ENCODE results near the gene SDF2L1. TPM values are rescaled to one million over a fixed set of nuclear protein-coding genes. Genes with fewer than 3 reads are reported as not detected.

Gene SDF2L1
- total and polyA plus RNA-seq, 7 experiments from 2014 or later = 22.1 to 99.8 (median 33.7) TPM

DNA sequence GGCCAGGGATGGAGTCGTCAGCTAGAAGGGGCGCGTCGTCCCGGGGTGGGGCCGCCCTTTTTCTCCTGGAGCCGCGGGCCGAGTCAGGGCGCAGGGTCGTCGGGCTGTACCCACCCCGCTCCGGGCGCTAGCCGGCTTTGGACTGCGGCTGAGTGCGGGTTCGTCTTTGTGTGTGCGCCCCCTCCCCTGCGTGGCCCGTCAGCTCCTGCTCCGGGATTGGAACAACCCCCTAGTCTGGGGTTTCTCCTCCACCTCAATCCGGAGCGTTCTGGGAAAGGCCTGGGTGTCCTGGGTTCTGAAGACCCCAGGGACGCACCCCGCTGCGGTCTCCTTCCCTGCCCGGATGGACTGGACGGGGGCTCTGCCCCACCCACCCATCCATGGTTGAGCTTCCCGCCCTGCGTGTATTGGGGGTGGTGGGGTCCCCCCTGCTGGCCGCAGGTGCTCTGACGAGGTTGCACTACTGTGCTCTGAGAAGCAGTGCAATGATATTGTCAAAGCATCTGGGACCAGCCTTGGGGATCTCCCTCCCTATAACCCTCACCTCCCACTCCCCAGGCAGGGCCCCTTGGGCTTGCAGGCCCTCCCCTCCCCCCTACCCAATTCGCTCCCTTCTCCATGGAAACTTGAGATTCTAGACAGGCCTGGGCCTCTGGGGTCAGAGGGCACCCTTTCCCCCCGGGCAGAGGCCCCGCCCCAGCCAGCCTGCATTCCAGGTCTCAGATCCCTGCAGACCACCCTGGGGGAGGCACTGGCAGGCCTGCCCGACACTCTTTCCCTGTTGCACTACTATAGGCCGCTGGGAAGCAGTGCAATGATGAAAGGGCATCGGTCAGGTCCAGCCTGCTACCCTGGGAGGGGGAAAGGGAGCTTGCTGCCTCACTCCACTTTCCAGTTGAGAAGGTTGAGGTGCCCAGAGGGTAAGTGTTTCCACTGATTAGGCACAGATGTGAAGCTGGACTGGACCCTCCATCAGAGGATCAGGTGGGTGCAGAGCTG lies 10.7 kb downstream of the SDF2L1 start:
- DNase-seq = no peak
- H3K36me3 ChIP-seq (ENCODE audit: control insufficient read depth in 2 of 3, insufficient read depth in 3 of 3, low read length in 3 of 3) = no peaks in the 10 kb centered on the region
- intact Hi-C loops (cut with micrococcal nuclease) = loop anchor here in 1 of 2 donors (1.0 kb wide), 2 partner anchors 11 to 12 kb away; partner anchors contain the start of gene SDF2L1
- no peaks in the 10 kb centered on the region for H3K27me3 Mint-ChIP-seq
- peaks cover 9 to 22% of the 10 kb centered on the region in 2 donors for H3K4me1 ChIP-seq (ENCODE audit: control insufficient read depth in 2 of 2, insufficient read depth in 2 of 2, low read length in 2 of 2)
- H3K27ac ChIP-seq (ENCODE audit: low read depth, low read length) = peak overlapping the region; percentile 36
- POLR2A ChIA-PET = interaction anchor here (0.9 to 4.4 kb wide), 5 partner anchors 10 to 23 kb away, joined by 3 to 23 read pairs (median 4); partner anchors contain the start of genes PPIL2, SDF2L1 and YDJC
- peaks cover 18 to 41% (median 31%) of the 10 kb centered on the region in 7 donors for H3K4me1 Mint-ChIP-seq
- ATAC-seq = no peak
- H3K9me3 Mint-ChIP-seq = no peaks in the 10 kb centered on the region
- peaks cover 0 to 6% (median 0%) of the 10 kb centered on the region in 5 donors for H3K36me3 Mint-ChIP-seq
- H3K4me3 ChIP-seq (ENCODE audit: low read length) = peak overlapping the region; percentile 63
- H3K4me3 Mint-ChIP-seq = peak overlapping the region in 7 of 10 donors; percentile 48 to 89 (median 89)
- CTCF ChIA-PET = interaction anchor here (0.9 kb wide), 1 partner anchor 10 kb away, joined by 4 read pairs; the partner anchor contains the start of gene SDF2L1
- H3K9me3 ChIP-seq (ENCODE audit: control insufficient read depth in 2 of 3, low read length in 3 of 3) = no peaks in the 10 kb centered on the region
- H3K27ac Mint-ChIP-seq = no peak overlapping the region
- no peaks in the 10 kb centered on the region for H3K27me3 ChIP-seq (ENCODE audit: control insufficient read depth in 2 of 2, insufficient read depth in 2 of 2, low read length in 2 of 2)

DNA sequence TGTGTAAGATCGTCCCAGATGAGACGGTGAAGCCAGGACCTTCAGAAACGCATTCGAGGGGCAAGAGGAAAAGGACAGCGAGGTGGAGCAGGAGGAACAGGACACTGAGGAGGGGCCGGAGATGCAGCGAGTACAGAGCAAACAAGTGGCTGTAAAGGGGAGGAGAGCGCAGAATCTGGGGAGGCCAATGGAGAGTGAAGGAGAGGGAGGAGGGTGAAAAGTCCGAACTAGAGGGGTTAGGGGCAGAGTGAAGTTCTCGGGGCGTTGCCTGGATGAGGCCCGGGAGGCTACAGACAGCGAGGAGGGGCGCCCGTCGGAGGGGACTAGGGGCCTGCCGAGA lies 14.9 kb downstream of the SDF2L1 start:
- Histone ChIP-seq H3K4me3 (ENCODE audit: low read length) (peak overlapping the region; percentile 56), H3K27ac (ENCODE audit: low read depth, low read length) (peak overlapping the region; percentile 62), H3K36me3 (ENCODE audit: control insufficient read depth in 2 of 3, insufficient read depth in 3 of 3, low read length in 3 of 3) (no peaks in the 10 kb centered on the region), H3K27me3 (ENCODE audit: control insufficient read depth in 2 of 2, insufficient read depth in 2 of 2, low read length in 2 of 2) (no peaks in the 10 kb centered on the region), H3K4me1 (ENCODE audit: control insufficient read depth in 2 of 2, insufficient read depth in 2 of 2, low read length in 2 of 2) (peaks cover 0 to 14% of the 10 kb centered on the region in 2 donors), H3K9me3 (ENCODE audit: control insufficient read depth in 2 of 3, low read length in 3 of 3) (no peaks in the 10 kb centered on the region)
- no peak for ATAC-seq
- no peaks in the 10 kb centered on the region for H3K27me3 Mint-ChIP-seq
- CTCF ChIA-PET = interaction anchor here (2.4 to 2.7 kb wide), 2 partner anchors 11 to 14 kb away, joined by 6 to 9 read pairs; partner anchors contain the start of gene SDF2L1
- H3K4me3 Mint-ChIP-seq = peak overlapping the region; percentile 75 to 89 (median 86)
- H3K27ac Mint-ChIP-seq = peak overlapping the region in 8 of 9 donors; percentile 5 to 91 (median 70)
- H3K36me3 Mint-ChIP-seq = peaks cover 0 to 3% (median 0%) of the 10 kb centered on the region in 5 donors
- H3K4me1 Mint-ChIP-seq = peaks cover 11 to 26% (median 14%) of the 10 kb centered on the region in 7 donors
- no peak for DNase-seq
- intact Hi-C loops (cut with micrococcal nuclease) = loop anchor here (1.0 to 5.0 kb wide), 4 partner anchors 9 to 160 kb away; partner anchors contain the start of genes SDF2L1 (in 2 of the 2), PPIL2 (in 1 of the 2) and YDJC (in 1 of the 2)
- POLR2A ChIA-PET = interaction anchor here (0.8 to 2.1 kb wide), 3 partner anchors 10 to 28 kb away, joined by 3 to 12 read pairs (median 4); partner anchors contain the start of gene SDF2L1
- H3K9me3 Mint-ChIP-seq = no peaks in the 10 kb centered on the region

DNA sequence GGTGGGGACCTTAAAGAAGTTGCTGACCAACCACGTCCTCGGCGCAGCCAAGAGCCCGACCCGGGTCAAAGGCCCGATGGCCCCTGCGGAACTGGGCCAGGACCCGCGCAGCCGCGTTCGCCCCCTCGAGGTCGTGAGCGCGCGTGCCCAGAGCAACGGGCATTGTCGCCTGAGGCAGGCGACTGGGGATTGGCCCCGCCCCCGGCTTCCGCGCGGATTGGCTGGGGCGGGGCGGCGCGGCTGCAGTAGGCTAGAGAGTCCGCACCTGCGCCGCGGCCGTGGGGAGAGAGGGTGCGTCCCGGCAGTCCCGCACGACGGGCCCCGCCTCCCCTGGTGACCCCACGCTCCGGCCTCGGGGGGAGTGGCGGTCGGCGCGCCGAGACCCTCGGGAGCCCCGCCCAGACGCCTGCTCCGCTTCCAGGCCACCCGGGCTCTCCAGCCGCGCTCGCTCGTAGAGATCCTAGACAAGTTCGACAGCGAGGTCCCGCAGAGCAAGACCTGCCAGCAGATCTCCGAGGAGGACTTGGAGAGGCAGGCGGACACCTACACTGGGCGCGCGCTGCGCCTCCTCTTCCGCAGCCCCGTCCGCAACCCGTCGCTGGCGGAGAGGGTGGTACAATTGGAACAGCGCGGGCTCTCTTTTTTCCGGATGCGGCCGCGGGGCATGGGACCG lies 15.4 kb downstream of the SDF2L1 start:
- Histone ChIP-seq H3K4me1 (ENCODE audit: control insufficient read depth in 2 of 2, insufficient read depth in 2 of 2, low read length in 2 of 2) (peaks cover 0 to 14% of the 10 kb centered on the region in 2 donors), H3K36me3 (ENCODE audit: control insufficient read depth in 2 of 3, insufficient read depth in 3 of 3, low read length in 3 of 3) (no peaks in the 10 kb centered on the region), H3K9me3 (ENCODE audit: control insufficient read depth in 2 of 3, low read length in 3 of 3) (no peaks in the 10 kb centered on the region), H3K27me3 (ENCODE audit: control insufficient read depth in 2 of 2, insufficient read depth in 2 of 2, low read length in 2 of 2) (no peaks in the 10 kb centered on the region), H3K4me3 (ENCODE audit: low read length) (peak overlapping the region; percentile 56), H3K27ac (ENCODE audit: low read depth, low read length) (peak overlapping the region; percentile 62)
- peak overlapping the region; percentile 75 to 94 (median 86) for H3K4me3 Mint-ChIP-seq
- peaks cover 11 to 26% (median 13%) of the 10 kb centered on the region in 7 donors for H3K4me1 Mint-ChIP-seq
- ATAC-seq = peak; percentile 96
- DNase-seq = peak; percentile 61 to 90 (median 67)
- H3K27me3 Mint-ChIP-seq = no peaks in the 10 kb centered on the region
- ChIA-PET CTCF (interaction anchor here (2.7 kb wide), 1 partner anchor 15 kb away, joined by 9 read pairs; the partner anchor contains the start of gene SDF2L1), POLR2A (interaction anchor here (0.5 kb wide), 1 partner anchor 10 kb away, joined by 4 read pairs; no protein-coding TSS in a partner anchor)
- peaks cover 0 to 3% (median 0%) of the 10 kb centered on the region in 5 donors for H3K36me3 Mint-ChIP-seq
- H3K27ac Mint-ChIP-seq = peak overlapping the region in 5 of 9 donors; percentile 38 to 91 (median 68)
- intact Hi-C loops (cut with micrococcal nuclease) = loop anchor here (1.0 to 5.0 kb wide), 4 partner anchors 9 to 160 kb away; partner anchors contain the start of genes SDF2L1 (in 2 of the 2), PPIL2 (in 1 of the 2) and YDJC (in 1 of the 2)
- no peaks in the 10 kb centered on the region for H3K9me3 Mint-ChIP-seq

DNA sequence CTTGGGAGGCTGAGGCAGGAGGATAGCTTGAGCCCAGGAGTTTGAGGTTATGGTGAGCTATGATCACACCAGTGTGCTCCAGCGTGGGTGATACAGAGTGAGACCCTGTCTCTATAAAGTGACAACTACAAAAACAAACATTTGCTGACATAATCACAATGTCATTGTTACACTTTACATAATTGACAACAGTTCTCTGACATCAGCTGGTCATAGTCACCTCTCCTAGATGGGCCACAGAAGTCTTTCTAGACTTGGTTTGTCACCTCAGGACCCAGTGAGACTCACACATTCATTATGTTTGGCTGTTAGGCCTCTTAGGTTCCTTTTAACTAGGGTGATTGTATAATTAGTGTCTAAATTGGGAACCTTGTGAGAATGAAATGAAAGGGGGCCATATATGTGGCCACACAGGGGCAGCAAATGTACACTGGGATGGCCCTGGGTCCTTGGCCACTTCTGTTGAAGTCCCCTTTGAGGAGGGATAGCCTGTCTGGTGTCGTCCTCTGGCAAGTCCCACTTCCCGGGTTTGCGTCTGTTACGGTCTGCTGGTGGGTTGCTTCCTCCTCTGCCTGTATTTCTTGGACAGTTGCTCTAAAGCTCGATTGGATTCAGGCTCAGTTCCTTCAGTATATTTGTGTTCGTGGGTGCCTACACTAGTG lies 17.9 kb downstream of the SDF2L1 start:
- H3K27me3 ChIP-seq (ENCODE audit: control insufficient read depth in 2 of 2, insufficient read depth in 2 of 2, low read length in 2 of 2) = no peaks in the 10 kb centered on the region
- Mint-ChIP-seq H3K27me3 (no peaks in the 10 kb centered on the region), H3K36me3 (peaks cover 0 to 3% (median 0%) of the 10 kb centered on the region in 5 donors), H3K4me1 (peaks cover 13 to 22% (median 17%) of the 10 kb centered on the region in 7 donors), H3K4me3 (peak overlapping the region in 1 of 10 donors; percentile 38), H3K9me3 (no peaks in the 10 kb centered on the region), H3K27ac (no peak overlapping the region)
- ChIA-PET CTCF (interaction anchor here (0.5 kb wide), 1 partner anchor 91 kb away, joined by 3 read pairs; no protein-coding TSS in a partner anchor), POLR2A (no interaction called here)
- no peaks in the 10 kb centered on the region for H3K9me3 ChIP-seq (ENCODE audit: control insufficient read depth in 2 of 3, low read length in 3 of 3)
- DNase-seq (no peak), ATAC-seq (no peak)
- H3K36me3 ChIP-seq (ENCODE audit: control insufficient read depth in 2 of 3, insufficient read depth in 3 of 3, low read length in 3 of 3) = no peaks in the 10 kb centered on the region
- intact Hi-C loops (cut with micrococcal nuclease) = loop anchor here in 1 of 2 donors (5.0 kb wide), 1 partner anchor 157 kb away; no protein-coding TSS in a partner anchor
- no peak overlapping the region for H3K27ac ChIP-seq (ENCODE audit: low read depth, low read length)
- H3K4me1 ChIP-seq (ENCODE audit: control insufficient read depth in 2 of 2, insufficient read depth in 2 of 2, low read length in 2 of 2) = peaks cover 0 to 14% of the 10 kb centered on the region in 2 donors
- H3K4me3 ChIP-seq (ENCODE audit: low read length) = no peak overlapping the region

DNA sequence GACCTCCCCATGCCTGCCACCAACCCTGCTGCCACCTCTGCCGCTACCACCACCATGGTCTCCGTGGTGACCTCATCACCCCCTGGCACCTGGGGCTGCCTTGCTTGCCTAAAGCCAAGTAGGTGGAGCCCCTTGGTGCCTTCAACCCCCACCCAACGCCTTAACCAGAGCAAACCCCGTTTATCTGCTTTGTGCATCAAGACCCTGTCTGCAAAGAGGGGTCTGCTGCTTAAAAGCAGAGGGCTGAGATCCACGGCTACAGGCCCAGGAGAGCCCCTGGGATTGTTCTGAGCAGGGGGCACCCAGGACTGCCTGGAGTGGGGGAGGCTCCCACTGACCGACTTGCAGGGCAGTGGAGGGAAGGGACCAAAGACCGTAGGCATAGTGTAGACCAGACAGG lies 18.8 kb downstream of the SDF2L1 start:
- ChIA-PET CTCF (interaction anchor here (0.6 kb wide), 1 partner anchor 54 kb away, joined by 5 read pairs; no protein-coding TSS in a partner anchor), POLR2A (no interaction called here)
- H3K9me3 Mint-ChIP-seq = no peaks in the 10 kb centered on the region
- H3K27me3 Mint-ChIP-seq = no peaks in the 10 kb centered on the region
- intact Hi-C loops (cut with micrococcal nuclease) = no loop called here
- DNase-seq (no peak), ATAC-seq (no peak)
- H3K27me3 ChIP-seq (ENCODE audit: control insufficient read depth in 2 of 2, insufficient read depth in 2 of 2, low read length in 2 of 2) = no peaks in the 10 kb centered on the region
- peaks cover 17 to 28% (median 20%) of the 10 kb centered on the region in 7 donors for H3K4me1 Mint-ChIP-seq
- peaks cover 0 to 3% (median 0%) of the 10 kb centered on the region in 5 donors for H3K36me3 Mint-ChIP-seq
- no peak overlapping the region for H3K27ac ChIP-seq (ENCODE audit: low read depth, low read length)
- H3K9me3 ChIP-seq (ENCODE audit: control insufficient read depth in 2 of 3, low read length in 3 of 3) = no peaks in the 10 kb centered on the region
- H3K4me3 Mint-ChIP-seq = no peak overlapping the region
- peaks cover 3 to 21% of the 10 kb centered on the region in 2 donors for H3K4me1 ChIP-seq (ENCODE audit: control insufficient read depth in 2 of 2, insufficient read depth in 2 of 2, low read length in 2 of 2)
- H3K36me3 ChIP-seq (ENCODE audit: control insufficient read depth in 2 of 3, insufficient read depth in 3 of 3, low read length in 3 of 3) = peaks cover 0 to under 1% (median 0%) of the 10 kb centered on the region in 3 experiments
- H3K27ac Mint-ChIP-seq = no peak overlapping the region
- no peak overlapping the region for H3K4me3 ChIP-seq (ENCODE audit: low read length)
